Posterior cingulate gyrus (tissue), 11 donors: Measurements from ENCODE around the gene SGK1.
"Not testable (repeated sequence)": the region's sequence is repeated elsewhere in the genome, so short reads cannot be mapped to it uniquely, and the experiment has no call there.

Experiments
- DNase-seq, 10 donors: peaks; one replicate each; pipeline versions ENCODE4 v3.0.0 to v3.0.0-alpha.2; 2020 to 2021; ENCODE audit warnings: mixed read lengths in 3 of 10
- intact Hi-C: fragments of 100-400 bp; cut with DNase I; formaldehyde crosslinking; loops from one replicate; pipeline ENCODE4 v1.15.1; 2023

The SGK1 gene

DNA sequence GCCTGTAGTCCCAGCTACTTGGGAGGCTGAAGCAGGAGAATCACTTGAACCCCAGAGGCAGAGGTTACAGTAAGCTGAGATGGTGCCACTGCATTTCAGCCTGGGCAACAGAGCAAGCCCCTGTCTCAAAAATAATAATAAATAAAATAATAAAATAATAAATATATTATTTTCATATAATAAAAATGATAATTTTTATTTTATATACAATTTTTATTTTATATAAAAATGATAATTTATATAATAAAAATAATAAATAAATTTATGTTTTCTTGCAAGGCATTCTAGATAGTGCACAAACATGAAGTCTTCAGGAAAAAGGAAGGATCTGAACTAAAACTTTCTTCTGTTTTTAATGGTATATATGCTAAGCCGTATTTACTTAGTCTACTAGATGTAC lies 12.6 kb upstream of the SGK1 start:
- intact Hi-C loops: no loop called here
- DNase-seq: no peak

DNA sequence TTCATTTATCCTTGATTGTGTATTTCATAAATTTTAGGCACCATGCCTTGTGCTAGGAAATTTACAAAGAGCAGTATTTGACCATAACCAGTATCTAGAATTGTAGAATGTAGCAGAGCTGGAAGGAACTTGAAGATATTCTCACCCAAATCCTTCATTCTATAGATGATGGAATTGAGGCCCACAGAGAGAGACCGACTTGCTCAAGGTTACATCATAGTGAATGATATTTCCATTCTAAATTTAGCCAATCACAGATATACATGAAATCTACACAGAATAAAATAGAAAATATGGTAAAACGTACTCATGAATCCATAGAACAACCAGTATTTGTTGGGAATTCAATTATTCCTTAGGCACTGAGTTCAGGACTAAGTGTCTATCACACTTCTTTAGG lies 10.9 kb upstream of the SGK1 start:
- no peak for DNase-seq
- intact Hi-C loops: no loop called here

DNA sequence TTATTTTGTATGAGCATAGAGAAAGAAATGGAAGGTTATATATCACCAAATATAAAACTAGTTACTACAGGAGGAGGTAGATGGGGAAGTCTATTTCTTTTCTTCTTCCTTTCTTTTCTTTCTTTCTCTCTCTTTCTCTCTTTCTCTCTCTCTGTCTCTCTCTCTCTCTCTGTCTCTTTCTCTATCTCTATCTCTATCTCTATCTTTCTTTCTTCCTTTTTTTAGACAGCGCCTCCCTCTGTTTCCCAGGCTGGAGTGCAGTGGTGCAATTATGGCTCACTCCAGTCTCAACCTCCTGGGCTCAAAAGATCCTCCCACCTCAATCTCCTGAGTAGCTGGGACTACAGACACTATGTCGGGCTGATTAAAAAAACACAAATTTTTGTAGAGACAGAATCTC lies 10.2 kb upstream of the SGK1 start:
- intact Hi-C loops: no loop called here
- no peak for DNase-seq

DNA sequence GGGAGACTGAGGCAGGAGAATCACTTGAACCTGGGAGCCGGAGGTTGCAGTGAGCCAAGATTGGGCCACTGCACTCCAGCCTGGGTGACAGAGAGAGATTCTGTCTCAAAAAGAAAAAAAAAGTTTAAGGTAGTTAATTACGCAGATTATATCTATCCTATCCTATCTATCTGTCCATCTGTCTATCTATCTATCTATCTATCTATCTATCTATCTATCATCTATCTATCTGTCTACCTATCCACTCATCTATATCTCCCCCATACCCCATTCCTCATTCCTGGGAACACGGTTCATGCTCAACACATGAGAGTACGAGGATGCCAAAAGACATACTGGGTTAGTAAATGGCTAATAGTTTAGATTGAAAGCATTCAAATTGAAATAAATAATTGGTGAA lies 8.3 kb upstream of the SGK1 start:
- DNase-seq, intact Hi-C loops: not testable (repeated sequence)

DNA sequence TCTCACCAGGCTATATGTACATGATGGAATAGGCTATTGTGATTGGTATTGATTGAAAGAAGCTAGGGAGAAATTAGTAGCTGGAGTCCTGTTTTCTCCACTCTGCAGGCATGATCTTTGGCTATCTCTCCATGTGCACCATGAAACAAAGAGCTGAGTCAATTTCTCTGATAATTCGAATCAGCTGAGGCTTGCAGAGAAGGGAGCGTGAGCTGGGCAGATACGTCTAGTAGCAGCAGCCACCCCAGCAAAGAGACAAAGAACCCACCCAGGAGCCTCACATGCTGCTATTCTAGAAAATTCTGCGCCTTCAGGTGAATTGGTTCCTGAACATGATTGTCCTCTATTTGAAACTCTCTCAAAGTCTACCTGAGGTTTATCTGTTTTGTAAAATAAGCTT lies 6.9 kb upstream of the SGK1 start:
- intact Hi-C loops: no loop called here
- DNase-seq: no peak

DNA sequence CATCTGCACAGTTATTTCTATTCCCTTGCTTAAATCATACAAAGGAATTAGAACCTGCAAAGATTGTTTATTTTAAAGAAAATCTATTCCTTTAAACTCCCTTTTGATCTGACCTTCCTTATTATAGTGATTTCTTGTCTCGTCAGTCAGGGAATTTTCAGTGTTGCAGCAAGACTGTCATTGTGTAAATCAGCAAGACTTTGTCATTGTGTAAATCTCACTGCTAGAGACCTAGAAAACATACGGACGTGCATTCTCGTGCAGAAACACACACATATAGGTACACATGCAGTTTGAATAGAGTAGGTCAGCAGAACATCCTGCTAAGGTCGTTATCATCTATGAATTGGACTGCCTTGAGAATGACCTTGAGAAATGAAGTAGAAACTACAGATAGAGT lies 6.2 kb upstream of the SGK1 start:
- intact Hi-C loops: no loop called here
- no peak for DNase-seq

DNA sequence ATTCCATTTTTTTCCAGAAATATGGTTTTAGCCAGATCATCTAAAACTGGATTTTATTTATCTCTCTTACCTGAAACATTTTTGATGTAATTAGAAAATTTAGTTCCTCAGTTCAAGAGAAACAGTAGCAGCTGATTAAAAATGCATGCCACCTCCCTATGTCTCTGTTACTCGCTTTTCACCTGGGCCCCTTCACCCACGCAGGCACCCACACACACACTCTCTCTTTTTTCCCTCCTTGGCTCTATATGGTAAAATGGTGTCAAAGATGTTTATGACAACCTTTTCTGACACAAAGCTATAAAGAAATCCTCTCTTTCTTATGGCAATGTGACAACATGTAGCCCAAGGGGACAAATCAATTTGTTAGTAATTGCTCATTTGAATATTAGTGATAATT lies 5.8 kb upstream of the SGK1 start:
- intact Hi-C loops: no loop called here
- no peak for DNase-seq

DNA sequence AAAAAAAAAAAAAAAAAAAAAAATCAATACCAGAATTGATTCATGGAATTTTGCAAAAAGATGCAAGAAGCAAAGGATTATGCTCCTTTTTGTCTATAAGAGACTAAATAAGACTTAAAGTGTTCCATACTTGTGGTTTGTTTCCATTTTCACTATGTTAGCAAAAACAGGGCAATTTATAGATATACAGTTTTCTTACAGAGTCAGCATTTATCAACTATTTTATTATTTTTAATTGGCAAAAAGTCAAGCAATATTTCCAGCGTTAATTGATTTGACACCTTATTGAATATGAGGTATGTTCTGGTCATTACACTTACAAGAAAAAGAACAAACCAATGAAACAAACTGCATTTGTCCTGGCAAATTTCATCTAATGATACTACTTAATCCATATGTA lies 5.4 kb upstream of the SGK1 start:
- intact Hi-C loops: no loop called here
- DNase-seq: no peak

DNA sequence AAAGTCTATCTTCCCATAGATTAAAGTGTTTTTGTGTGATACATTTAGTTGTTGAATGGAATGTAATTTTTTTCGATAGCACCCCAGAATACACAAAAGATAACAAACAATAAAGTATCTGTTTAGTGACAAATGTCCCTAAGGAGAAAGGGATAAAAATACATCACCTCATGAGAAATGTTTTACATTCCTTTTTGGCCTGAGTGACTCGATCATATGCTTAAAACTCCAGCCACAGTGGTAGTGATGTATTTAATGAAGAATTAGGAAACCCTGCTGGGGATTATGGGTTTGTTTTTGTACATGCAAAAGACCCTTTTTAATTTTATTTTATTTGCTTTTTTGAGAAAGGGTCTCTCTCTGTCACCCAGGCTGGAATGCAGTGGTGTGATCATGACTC lies 4.3 kb upstream of the SGK1 start:
- no peak for DNase-seq
- intact Hi-C loops: no loop called here

DNA sequence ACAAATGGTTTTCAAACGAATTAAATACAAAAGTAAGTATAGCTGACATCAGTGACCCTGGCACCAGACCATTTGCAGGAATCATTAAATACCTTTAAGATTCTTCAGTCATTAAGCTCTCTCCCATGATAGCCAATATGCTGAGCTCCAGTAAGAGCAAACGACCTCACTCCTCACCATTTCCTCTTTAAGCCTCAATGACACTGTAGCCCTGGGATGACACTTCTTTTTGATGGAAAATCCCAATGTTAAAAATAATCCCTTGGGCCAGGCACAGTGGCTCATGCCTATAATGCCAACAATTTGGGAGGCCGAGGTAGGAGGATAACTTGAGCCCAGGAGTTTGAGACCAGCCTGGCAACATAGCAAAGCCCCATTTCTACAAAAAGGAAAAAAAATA lies 3.3 kb upstream of the SGK1 start:
- DNase-seq: no peak
- intact Hi-C loops: no loop called here

DNA sequence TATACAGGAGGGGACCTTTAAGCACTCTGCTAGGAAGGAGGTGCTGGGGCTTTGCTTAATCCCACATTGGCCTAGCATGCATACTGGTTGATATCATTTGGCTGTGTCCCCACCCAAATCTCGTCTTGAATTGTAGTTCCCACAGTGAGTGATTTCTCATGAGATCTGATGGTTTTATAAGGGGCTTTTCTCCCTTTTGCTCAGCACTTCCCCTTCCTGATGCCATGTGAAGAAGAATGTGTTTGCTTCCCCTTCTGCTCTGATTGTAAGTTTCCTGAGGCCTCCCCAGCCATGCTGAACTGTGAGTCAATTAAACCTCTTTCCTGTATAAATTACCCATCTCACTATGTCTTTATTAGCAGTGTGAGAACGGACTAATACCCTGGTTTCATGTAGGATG lies 1.8 kb upstream of the SGK1 start:
- intact Hi-C loops: loop anchor here (5.0 to 10.0 kb wide), 2 partner anchors 243 to 315 kb away; no protein-coding TSS in a partner anchor
- not testable (repeated sequence) for DNase-seq

DNA sequence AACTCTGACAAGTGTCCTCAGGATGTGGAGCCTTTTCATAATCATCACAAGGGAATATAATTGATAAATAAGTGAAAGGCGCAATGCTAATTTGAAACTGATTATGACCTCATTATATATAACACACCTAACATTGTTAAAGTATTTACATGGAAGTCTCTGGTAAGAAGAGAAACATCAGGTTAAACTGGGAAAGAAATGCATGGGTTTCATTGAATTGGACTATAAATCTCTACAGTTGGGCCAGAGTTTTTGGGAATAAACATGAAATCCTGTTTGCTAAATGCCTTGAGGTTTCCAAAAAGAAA lies 1.0 kb upstream of the SGK1 start:
- no peak for DNase-seq
- intact Hi-C loops: loop anchor here (5.0 to 10.0 kb wide), 2 partner anchors 243 to 316 kb away; no protein-coding TSS in a partner anchor

DNA sequence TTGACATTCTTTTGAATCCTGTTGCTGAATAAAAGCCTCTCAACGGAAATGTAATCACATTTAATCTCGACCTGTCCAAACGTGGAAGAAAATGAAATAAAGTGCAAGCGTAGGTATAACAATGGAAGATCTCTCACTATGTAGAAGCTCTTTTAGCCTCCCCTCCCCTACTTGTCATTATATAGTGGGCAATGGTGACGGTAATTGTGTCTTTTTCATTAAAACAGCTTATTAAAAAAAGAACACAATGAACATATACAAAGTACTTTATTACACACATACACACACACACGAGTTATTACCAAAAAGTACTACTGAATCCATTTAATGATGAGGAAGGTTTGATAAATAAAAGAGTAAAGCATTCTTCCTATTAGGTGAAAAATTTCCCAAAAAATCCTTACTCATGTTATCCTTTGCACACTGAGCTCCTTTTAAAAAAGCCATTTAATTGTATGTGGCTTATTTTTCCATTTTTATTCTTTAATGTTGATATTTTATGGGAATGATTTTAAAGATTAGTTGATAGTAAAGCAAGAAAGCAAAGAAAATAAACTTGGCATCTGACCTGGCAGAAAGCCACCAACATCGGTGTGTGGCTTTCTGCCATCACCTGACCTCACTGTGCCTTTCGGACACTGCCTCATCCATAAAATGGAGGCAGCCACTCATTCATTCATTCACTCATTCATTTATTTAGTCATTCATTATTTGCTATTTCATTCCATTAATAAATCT lies 493 bp upstream of the SGK1 start:
- no peak for DNase-seq
- intact Hi-C loops: loop anchor here (5.0 to 10.0 kb wide), 2 partner anchors 244 to 316 kb away; no protein-coding TSS in a partner anchor

DNA sequence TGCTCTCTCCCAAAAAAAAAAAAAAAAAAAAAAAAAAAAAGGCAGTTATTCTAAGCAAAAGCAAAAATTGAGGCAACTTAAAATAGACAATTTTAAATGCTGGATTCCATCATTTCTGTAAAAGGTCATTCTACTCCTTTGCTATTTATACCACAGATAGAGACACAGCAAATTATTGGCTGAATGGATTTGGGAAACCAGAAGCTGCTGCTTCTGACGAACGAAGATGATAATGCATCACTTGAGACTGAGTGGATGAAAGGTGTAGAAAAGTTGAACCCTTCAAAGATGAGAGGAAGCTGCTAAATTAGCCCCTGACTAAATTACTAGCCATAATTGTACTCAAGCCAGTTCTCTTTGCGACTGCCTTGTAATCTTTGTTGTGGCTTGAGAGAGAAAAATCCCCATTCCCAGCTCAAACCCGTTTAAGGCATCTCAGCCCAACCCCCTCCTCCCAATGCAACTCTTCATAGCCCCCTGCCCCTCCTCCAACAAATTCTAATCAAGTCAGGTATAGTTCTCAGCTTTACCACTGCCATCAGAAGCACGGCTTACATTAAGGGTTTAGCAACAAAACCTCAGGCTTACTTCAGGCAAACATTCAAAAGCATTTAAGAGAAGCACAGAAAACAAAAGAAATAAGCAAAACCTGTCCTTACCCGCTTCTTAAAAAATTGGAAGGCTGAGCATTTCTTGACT lies 1.0 kb downstream of the SGK1 start:
- intact Hi-C loops: loop anchor here (2.0 to 10.0 kb wide), 3 partner anchors 142 to 318 kb away; no protein-coding TSS in a partner anchor

DNA sequence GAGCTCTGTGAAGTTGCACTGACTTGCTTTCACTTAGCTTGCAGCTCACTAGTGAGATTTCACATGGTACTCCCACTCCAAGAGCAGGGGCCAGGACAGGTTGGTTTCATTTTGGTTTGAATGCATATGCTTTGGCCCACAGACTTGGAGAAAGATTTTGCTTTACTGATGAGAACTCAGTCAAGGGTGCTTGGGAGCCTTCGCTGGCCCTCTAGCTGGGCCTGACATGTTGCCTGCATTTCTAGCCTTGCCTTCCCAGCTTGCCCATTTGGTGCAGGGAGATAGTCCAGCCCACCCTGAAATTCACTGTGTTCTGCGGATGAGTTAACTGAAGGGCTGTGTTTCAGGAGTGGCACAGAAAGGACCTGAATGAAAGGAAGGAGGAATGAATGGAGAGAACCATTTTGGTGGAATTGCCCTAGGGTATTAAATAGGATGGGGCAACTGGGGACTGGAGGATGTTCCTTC lies 1.9 kb downstream of the SGK1 start:
- intact Hi-C loops: loop anchor here (2.0 to 10.0 kb wide), 3 partner anchors 141 to 319 kb away; no protein-coding TSS in a partner anchor

More for the DNA sequence above, 1.0 kb downstream of the SGK1 start:
- DNase-seq: no peak

DNA sequence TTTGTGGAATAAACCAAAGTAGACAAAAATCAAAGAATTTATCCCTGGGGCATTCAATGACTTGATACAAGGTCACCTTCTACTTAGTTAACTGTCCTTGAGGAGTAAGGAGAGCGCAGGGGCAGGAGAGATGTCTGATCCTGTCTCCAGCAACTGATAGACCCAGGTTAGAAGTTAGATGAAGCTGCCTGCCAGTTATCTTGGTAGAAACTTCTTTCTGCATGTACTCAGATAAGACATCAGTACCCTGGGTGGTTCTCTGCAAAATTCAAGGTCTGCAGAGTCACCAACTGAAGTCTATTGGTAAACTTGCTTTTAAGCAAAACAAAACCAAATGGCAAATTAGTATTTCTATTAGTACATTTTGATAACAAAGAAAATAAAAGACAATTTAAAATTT lies 2.7 kb downstream of the SGK1 start:
- no peak for DNase-seq
- intact Hi-C loops: loop anchor here (5.0 to 10.0 kb wide), 2 partner anchors 247 to 320 kb away; no protein-coding TSS in a partner anchor

More for the DNA sequence above, 1.9 kb downstream of the SGK1 start:
- peak in 5 of 10 donors; percentile 34 to 76 (median 42) for DNase-seq

DNA sequence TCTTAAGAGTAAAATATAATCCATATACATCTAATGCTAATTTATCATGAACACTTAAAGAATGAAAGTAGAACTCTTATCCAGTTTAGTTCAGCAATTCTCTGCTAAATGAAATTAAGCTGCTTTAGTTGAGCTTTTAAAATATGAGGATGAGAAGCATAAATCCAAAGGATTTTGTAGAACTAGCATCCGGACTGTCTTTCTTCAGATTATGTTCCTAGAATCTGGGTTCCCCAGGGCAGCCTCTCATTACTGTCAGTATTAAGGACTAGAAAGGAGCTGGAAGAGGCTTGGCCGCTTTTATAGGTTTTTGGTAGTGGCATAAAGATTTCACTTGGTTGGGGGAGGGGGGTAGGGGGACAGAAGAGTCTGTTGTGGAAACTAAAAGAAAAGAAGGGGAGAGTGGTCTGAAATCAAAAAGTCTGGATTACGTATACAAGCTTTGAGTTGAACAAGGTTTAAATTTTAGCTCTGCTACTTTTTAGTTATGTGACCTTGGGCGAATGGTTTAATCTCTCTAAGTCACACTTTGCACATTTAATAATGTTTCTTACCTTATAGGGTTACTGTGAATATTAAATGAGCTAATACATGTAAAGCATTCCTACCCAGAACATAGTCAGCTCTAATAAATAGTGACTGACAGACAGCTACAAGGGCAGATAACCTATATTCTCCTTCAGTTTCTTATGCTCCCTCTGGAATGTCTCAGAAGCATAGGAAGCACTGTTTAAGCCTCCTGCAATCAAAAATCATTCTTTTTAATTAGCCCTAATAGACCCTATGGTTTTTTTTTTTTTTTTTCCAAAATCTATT lies 3.7 kb downstream of the SGK1 start:
- no peak for DNase-seq
- intact Hi-C loops: loop anchor here (10.0 kb wide), 1 partner anchor 321 kb away; no protein-coding TSS in a partner anchor

DNA sequence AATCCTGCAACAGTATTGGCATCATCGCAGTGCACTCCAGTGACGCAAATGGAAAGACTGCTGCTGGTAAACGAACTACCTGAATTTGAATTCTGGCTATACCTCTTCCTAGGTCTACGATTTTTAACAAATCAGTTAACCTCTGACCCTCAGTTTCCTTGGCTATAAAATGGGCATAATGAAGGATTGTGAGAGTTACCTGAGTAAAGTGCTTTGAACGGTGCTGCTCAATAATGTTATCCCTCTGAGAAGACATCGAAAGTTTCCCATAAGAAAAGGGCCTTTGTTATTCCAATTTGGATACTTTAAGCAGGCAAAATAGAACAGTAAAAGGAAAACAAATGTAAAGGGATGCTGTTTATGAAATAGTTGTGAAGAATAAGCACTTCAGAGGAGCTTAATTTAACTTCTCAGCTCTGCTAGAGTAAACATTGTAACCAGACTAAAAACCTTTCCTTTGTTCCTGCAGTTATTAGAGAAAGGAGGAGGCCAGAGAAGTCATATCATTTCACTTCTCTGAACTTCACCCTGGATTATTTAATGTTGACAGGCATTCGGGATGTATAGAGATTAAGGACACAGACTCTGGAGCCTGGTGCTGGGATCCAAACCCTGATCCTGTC lies 5.8 kb downstream of the SGK1 start:
- DNase-seq: no peak
- intact Hi-C loops: loop anchor here (10.0 kb wide), 1 partner anchor 323 kb away; no protein-coding TSS in a partner anchor

DNA sequence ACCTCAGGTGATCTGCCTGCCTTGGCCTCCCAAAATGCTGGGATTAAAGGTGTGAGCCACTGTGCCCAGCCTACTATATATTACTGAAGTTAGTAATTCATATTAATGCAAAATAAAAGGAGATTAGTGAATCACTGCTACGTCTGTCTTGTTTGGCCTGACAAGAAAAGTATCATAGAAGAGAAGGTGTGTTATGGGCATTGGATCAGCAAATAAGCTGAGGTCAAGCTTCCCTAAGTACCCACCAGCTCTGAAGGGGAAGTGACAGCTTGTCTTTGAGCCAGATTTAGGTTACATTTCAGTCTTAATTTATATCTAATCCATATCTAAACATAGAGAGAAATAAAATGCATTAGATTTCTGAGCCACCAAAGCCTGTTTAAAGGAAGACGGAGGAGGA lies 7.1 kb downstream of the SGK1 start:
- intact Hi-C loops: loop anchor here (10.0 kb wide), 1 partner anchor 324 kb away; no protein-coding TSS in a partner anchor
- no peak for DNase-seq

DNA sequence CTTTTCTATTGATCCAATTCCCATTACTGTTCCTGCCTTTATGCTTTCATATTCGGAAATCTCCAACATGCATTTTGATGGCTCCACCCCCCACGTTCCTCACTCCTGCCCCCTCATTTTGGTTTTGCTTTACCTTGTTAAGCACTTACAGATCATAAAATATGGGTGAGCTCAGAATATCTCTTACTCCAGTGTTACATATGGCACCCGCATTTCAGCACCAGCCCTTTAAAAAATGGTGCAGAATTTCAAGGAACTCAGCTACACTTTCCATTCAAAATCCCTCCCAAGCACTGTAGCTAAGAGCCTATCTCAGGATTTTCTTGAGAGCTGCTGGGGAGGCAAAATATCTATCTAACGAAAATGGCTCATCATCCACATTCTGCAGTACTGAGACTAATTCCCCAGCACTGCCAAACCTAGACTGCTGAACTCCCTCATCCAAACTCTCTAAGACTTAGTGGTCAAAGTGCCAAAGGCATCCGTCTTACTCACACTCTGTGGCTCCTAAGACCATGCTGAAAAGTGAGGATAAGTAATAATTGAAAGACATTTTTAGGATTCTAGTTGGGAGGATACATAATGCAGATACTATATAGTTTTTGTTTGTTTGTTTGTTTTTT lies 7.8 kb downstream of the SGK1 start:
- DNase-seq: no peak
- intact Hi-C loops: loop anchor here (10.0 kb wide), 1 partner anchor 325 kb away; no protein-coding TSS in a partner anchor
